HepG2 (cell line): Measurements from ENCODE around the gene SMPX. TPM values are rescaled to one million over a fixed set of nuclear protein-coding genes. Genes with fewer than 3 reads are reported as not detected.

ENCODE experiments used
- ATF7 ChIP-seq, 2 experiments: fragments of 450-650 bp in 1 of 2; sonication (generic) in 1 of 2; formaldehyde crosslinking in 1 of 2; IDR thresholded peaks; 2 replicates each; pipeline versions ENCODE4 v1.4.0 to v1.6.1; 2016 to 2020; ENCODE audit warnings: antibody characterized with exemption in 1 of 2, mild to moderate bottlenecking in 1 of 2, missing genetic modification reagents in 1 of 2
- CSRNP2 ChIP-seq: sonication (generic); formaldehyde crosslinking; conservative IDR thresholded peaks from 2 replicates; pipeline ENCODE4 v1.8.0; 2022; ENCODE audit warnings: low read depth, missing genetic modification reagents
- EED ChIP-seq: sonication (generic); formaldehyde crosslinking; IDR thresholded peaks from 2 replicates; pipeline ENCODE4 v1.5.0; 2020; ENCODE audit warnings: mild to moderate bottlenecking, missing genetic modification reagents
- FUBP1 ChIP-seq: sonication (generic); formaldehyde crosslinking; IDR thresholded peaks from 2 replicates; pipeline ENCODE4 v1.5.1; 2020; ENCODE audit warnings: missing genetic modification reagents, mild to moderate bottlenecking, borderline replicate concordance
- GRHL1 ChIP-seq: sonication (generic); formaldehyde crosslinking; conservative IDR thresholded peaks from 2 replicates; pipeline ENCODE4 v1.8.0; 2022; ENCODE audit warnings: missing genetic modification reagents
- IRX3 ChIP-seq: sonication (generic); formaldehyde crosslinking; IDR thresholded peaks from 2 replicates; pipeline ENCODE4 v1.8.1; 2023; ENCODE audit warnings: mild to moderate bottlenecking, low read depth, missing genetic modification reagents, borderline replicate concordance
- JUND ChIP-seq: sonication (generic); formaldehyde crosslinking; IDR thresholded peaks from 2 replicates; pipeline ENCODE4 v1.8.0; 2022; ENCODE audit warnings: mild to moderate bottlenecking, missing genetic modification reagents
- ONECUT2 ChIP-seq: sonication (generic); formaldehyde crosslinking; IDR thresholded peaks from 2 replicates; pipeline ENCODE4 v1.4.0; 2020; ENCODE audit warnings: missing genetic modification reagents
- ZNF275 ChIP-seq: sonication (generic); formaldehyde crosslinking; IDR thresholded peaks from 2 replicates; pipeline ENCODE4 v1.8.0; 2022; ENCODE audit warnings: missing genetic modification reagents, mild to moderate bottlenecking, inconsistent platforms, borderline replicate concordance
- ZNF350 ChIP-seq: sonication (generic); formaldehyde crosslinking; IDR thresholded peaks from 2 replicates; pipeline ENCODE4 v1.4.0; 2020; ENCODE audit warnings: mild to moderate bottlenecking, low read depth, missing genetic modification reagents, borderline replicate concordance
- ZNF780A ChIP-seq: sonication (generic); formaldehyde crosslinking; IDR thresholded peaks from 2 replicates; pipeline ENCODE4 v1.8.0; 2022; ENCODE audit warnings: mild to moderate bottlenecking, missing genetic modification reagents, moderate library complexity
- polyA plus RNA-seq, 8 experiments: library from polyadenylated mRNA; depleted of rRNA in 3 of 8; stranded (reverse) in 7 of 8; unstranded in 1 of 8; fragments of >200 nt; fragmentation: Illumina TruSeq in 4 of 8; extraction: Trizol in 4 of 8; gene quantifications; 2 replicates each; pipeline versions ENCODE4 v1.2.1 to v1.2.3, GENCODE V29; 2011 to 2016; ENCODE audit warnings: low read depth in 4 of 8, missing spikeins in 1 of 8, mixed read lengths in 1 of 8; ENCODE audit not compliant: insufficient read depth in 1 of 8
- total RNA-seq, 5 experiments: library from RNA; depleted of rRNA; stranded (reverse); fragments of >200 nt; fragmentation: Illumina TruSeq; extraction: Trizol; gene quantifications; 2 replicates each; pipeline ENCODE4 v1.2.3, GENCODE V29; 2016; ENCODE audit warnings: low read depth in 1 of 5
- TF ChIP-seq, protein P1 (sequence below): sonication (generic); formaldehyde crosslinking; IDR thresholded peaks from 2 replicates; pipeline ENCODE4 v1.5.0; 2020; ENCODE audit warnings: missing genetic modification reagents
- TF ChIP-seq, protein P2 (sequence below): fragments of 450-650 bp; IDR thresholded peaks from 2 replicates; pipeline ENCODE4 v1.6.1; 2017; ENCODE audit warnings: mild to moderate bottlenecking
- TF ChIP-seq, protein P3 (sequence below): sonication (generic); formaldehyde crosslinking; IDR thresholded peaks from 2 replicates; pipeline ENCODE4 v1.5.0; 2020; ENCODE audit warnings: missing genetic modification reagents
- TF ChIP-seq, protein P4 (sequence below): sonication (generic); formaldehyde crosslinking; IDR thresholded peaks from 2 replicates; pipeline ENCODE4 v1.4.0; 2020; ENCODE audit warnings: missing genetic modification reagents

Gene SMPX
- total and polyA plus RNA-seq, 2 of the 13 experiments (the other 11 are each of a cell fraction or from before 2014, with no cell fraction given), result 0.95 to 1.8 TPM

GRCh38 chrX:21700967-21701366, 56.9 kb downstream of the SMPX start (continued):
- no peak for TF ChIP-seq ZNF275 (CRISPR knock-in tag)
- TF ChIP-seq ONECUT2 (CRISPR knock-in tag), result peak; percentile 78
- peak; percentile 60 for TF ChIP-seq ATF7 (IDR thresholded peaks at IDR 0.05)
- TF ChIP-seq ATF7 (CRISPR knock-in tag; IDR thresholded peaks at IDR 0.05), result no peak
- TF ChIP-seq, protein P1, sequence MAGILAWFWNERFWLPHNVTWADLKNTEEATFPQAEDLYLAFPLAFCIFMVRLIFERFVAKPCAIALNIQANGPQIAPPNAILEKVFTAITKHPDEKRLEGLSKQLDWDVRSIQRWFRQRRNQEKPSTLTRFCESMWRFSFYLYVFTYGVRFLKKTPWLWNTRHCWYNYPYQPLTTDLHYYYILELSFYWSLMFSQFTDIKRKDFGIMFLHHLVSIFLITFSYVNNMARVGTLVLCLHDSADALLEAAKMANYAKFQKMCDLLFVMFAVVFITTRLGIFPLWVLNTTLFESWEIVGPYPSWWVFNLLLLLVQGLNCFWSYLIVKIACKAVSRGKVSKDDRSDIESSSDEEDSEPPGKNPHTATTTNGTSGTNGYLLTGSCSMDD (CRISPR knock-in tag), result no peak
- no peak for TF ChIP-seq GRHL1
- TF ChIP-seq ZNF780A (CRISPR knock-in tag), result no peak
- peak; percentile 47; the same call in 1 of the 2 replicates for TF ChIP-seq JUND (CRISPR knock-in tag)
- TF ChIP-seq EED (CRISPR knock-in tag), result no peak
- TF ChIP-seq, protein P2, sequence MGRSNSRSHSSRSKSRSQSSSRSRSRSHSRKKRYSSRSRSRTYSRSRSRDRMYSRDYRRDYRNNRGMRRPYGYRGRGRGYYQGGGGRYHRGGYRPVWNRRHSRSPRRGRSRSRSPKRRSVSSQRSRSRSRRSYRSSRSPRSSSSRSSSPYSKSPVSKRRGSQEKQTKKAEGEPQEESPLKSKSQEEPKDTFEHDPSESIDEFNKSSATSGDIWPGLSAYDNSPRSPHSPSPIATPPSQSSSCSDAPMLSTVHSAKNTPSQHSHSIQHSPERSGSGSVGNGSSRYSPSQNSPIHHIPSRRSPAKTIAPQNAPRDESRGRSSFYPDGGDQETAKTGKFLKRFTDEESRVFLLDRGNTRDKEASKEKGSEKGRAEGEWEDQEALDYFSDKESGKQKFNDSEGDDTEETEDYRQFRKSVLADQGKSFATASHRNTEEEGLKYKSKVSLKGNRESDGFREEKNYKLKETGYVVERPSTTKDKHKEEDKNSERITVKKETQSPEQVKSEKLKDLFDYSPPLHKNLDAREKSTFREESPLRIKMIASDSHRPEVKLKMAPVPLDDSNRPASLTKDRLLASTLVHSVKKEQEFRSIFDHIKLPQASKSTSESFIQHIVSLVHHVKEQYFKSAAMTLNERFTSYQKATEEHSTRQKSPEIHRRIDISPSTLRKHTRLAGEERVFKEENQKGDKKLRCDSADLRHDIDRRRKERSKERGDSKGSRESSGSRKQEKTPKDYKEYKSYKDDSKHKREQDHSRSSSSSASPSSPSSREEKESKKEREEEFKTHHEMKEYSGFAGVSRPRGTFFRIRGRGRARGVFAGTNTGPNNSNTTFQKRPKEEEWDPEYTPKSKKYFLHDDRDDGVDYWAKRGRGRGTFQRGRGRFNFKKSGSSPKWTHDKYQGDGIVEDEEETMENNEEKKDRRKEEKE, result no peak
- TF ChIP-seq, protein P3, sequence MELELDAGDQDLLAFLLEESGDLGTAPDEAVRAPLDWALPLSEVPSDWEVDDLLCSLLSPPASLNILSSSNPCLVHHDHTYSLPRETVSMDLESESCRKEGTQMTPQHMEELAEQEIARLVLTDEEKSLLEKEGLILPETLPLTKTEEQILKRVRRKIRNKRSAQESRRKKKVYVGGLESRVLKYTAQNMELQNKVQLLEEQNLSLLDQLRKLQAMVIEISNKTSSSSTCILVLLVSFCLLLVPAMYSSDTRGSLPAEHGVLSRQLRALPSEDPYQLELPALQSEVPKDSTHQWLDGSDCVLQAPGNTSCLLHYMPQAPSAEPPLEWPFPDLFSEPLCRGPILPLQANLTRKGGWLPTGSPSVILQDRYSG (CRISPR knock-in tag), result no peak
- no peak for TF ChIP-seq IRX3 (CRISPR knock-in tag)
- no peak for TF ChIP-seq FUBP1 (CRISPR knock-in tag)
- no peak for TF ChIP-seq ZNF350 (CRISPR knock-in tag)
- TF ChIP-seq CSRNP2 (CRISPR knock-in tag), result no peak
- TF ChIP-seq, protein P4, sequence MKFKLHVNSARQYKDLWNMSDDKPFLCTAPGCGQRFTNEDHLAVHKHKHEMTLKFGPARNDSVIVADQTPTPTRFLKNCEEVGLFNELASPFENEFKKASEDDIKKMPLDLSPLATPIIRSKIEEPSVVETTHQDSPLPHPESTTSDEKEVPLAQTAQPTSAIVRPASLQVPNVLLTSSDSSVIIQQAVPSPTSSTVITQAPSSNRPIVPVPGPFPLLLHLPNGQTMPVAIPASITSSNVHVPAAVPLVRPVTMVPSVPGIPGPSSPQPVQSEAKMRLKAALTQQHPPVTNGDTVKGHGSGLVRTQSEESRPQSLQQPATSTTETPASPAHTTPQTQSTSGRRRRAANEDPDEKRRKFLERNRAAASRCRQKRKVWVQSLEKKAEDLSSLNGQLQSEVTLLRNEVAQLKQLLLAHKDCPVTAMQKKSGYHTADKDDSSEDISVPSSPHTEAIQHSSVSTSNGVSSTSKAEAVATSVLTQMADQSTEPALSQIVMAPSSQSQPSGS (CRISPR knock-in tag), result peak; percentile 86; the same call in 1 of the 2 replicates
